Endothelial cell of umbilical vein (primary cell): ENCODE results near the gene ALDH3B2. TPM values are rescaled to one million over a fixed set of nuclear protein-coding genes. Genes with fewer than 3 reads are reported as not detected.

Experiments
- BruUV-seq: library from RNA; stranded (reverse); fragments of 400-500 nt; replicated peaks from 2 replicates; lab custom pipeline; 2021; lab: Mats Ljungman, UMichigan
- CTCF ChIA-PET: fragments of 300-600, 350-600 bp; sonication (Branson Sonifier 250); formaldehyde crosslinking; loops from one replicate; lab custom pipeline; 2021; ENCODE audit warnings: antibody characterized with exemption, inconsistent platforms; lab: Charles Lee
- POLR2A ChIA-PET: fragments of 300-600, 350-600 bp; sonication (Branson Sonifier 250); formaldehyde crosslinking; loops from one replicate; lab custom pipeline; 2021; ENCODE audit warnings: antibody characterized with exemption, inconsistent platforms; lab: Charles Lee
- DNase-seq: peaks from one replicate; pipeline ENCODE4 v3.0.0-alpha.2; 2011; ENCODE audit warnings: low read depth, low spot score
- FAIRE-seq: peaks from 2 replicates; lab custom pipeline; 2011; peaks lifted over from hg19 to GRCh38; lab: Jason Lieb, UNC
- H2AFZ ChIP-seq: 2 replicates; pipeline ENCODE4 v1.6.0; 2012; ENCODE audit warnings: low read depth, low read length, control low read depth, inconsistent platforms
- H3K27ac ChIP-seq: 2 replicates; pipeline ENCODE4 v1.5.1; 2011; ENCODE audit warnings: low read depth, mild to moderate bottlenecking, control low read depth, low read length, moderate library complexity; ENCODE audit not compliant: insufficient read depth
- H3K27me3 ChIP-seq, 2 experiments: 2 replicates each; pipeline versions ENCODE4 v1.6.0 to v1.6.1; 2011; ENCODE audit warnings: low read length in 2 of 2, mixed read lengths in 1 of 2; ENCODE audit not compliant: control insufficient read depth in 2 of 2, insufficient read depth in 2 of 2
- H3K36me3 ChIP-seq, 2 experiments: 2 replicates in 1 of 2; 3 replicates in 1 of 2; pipeline ENCODE4 v1.5.1; 2011; ENCODE audit warnings: low read length in 2 of 2, mild to moderate bottlenecking in 1 of 2, moderate library complexity in 1 of 2; ENCODE audit not compliant: control insufficient read depth in 2 of 2, insufficient read depth in 2 of 2; ENCODE audit errors: extremely low read depth in 1 of 2
- H3K4me1 ChIP-seq: 3 replicates; pipeline ENCODE4 v1.5.1; 2011; ENCODE audit warnings: mild to moderate bottlenecking, low read length; ENCODE audit not compliant: control insufficient read depth, insufficient read depth; ENCODE audit errors: extremely low read depth
- H3K4me2 ChIP-seq: 2 replicates; pipeline ENCODE4 v1.6.1; 2011; ENCODE audit warnings: low read length, control low read depth, mixed read lengths; ENCODE audit not compliant: insufficient read depth
- H3K4me3 ChIP-seq, 3 experiments: fragments of 200-600 bp in 1 of 3; sonication (generic), shearing (Covaris generic) in 1 of 3; replicated peaks in 1 of 3; 2 replicates each; pipeline ENCODE4 v1.5.1; 2011 to 2016; ENCODE audit warnings: control low read depth in 3 of 3, low read length in 3 of 3, mild to moderate bottlenecking in 2 of 3, inconsistent platforms in 1 of 3, low read depth in 1 of 3, moderate library complexity in 1 of 3; ENCODE audit not compliant: insufficient read depth in 1 of 3
- H3K79me2 ChIP-seq: 2 replicates; pipeline ENCODE4 v1.6.0; 2012; ENCODE audit warnings: low read length, inconsistent platforms; ENCODE audit not compliant: control insufficient read depth, insufficient read depth
- H3K9ac ChIP-seq: replicated peaks from 2 replicates; pipeline ENCODE3; 2011; ENCODE audit warnings: low read length, control low read depth; ENCODE audit not compliant: insufficient read depth; ENCODE audit errors: extremely low read depth
- H3K9me1 ChIP-seq: replicated peaks from 3 replicates; pipeline ENCODE4 v1.6.0; 2011; ENCODE audit warnings: mild to moderate bottlenecking, low read length; ENCODE audit not compliant: control insufficient read depth, insufficient read depth; ENCODE audit errors: extremely low read depth
- H3K9me3 ChIP-seq: replicated peaks from 2 replicates; pipeline ENCODE4 v1.5.1; 2012; ENCODE audit warnings: low read length, inconsistent platforms; ENCODE audit not compliant: control insufficient read depth, insufficient read depth
- H4K20me1 ChIP-seq: replicated peaks from 2 replicates; pipeline ENCODE3; 2011; ENCODE audit warnings: mild to moderate bottlenecking, low read length; ENCODE audit not compliant: control insufficient read depth, insufficient read depth; ENCODE audit errors: extremely low read depth
- EZH2 ChIP-seq: IDR thresholded peaks from 2 replicates; pipeline ENCODE4 v1.6.1; 2012; ENCODE audit warnings: borderline replicate concordance, low read depth, mild to moderate bottlenecking, moderate library complexity, low read length, inconsistent platforms; ENCODE audit not compliant: severe bottlenecking
- FOS ChIP-seq: IDR thresholded peaks from 2 replicates; pipeline ENCODE4 v1.6.1; 2011; ENCODE audit warnings: mild to moderate bottlenecking, low read length, moderate library complexity, borderline replicate concordance; ENCODE audit not compliant: insufficient read depth
- GATA2 ChIP-seq: IDR thresholded peaks from 2 replicates; pipeline ENCODE4 v1.7.0; 2011; ENCODE audit warnings: low read depth, mild to moderate bottlenecking, moderate library complexity, mixed read lengths, low read length; ENCODE audit not compliant: insufficient read length, insufficient read depth
- JUN ChIP-seq: IDR thresholded peaks from 2 replicates; pipeline ENCODE4 v1.6.1; 2011; ENCODE audit warnings: borderline replicate concordance, low read depth; ENCODE audit not compliant: insufficient read length, insufficient read depth
- MYC ChIP-seq: IDR thresholded peaks from one replicate; pipeline ENCODE4 v1.6.1; 2011; ENCODE audit warnings: mild to moderate bottlenecking, low read depth, low read length
- POLR2A ChIP-seq: IDR thresholded peaks from 2 replicates; pipeline ENCODE4 v1.6.1; 2012; ENCODE audit warnings: low read depth, mild to moderate bottlenecking, control low read depth, low read length
- POLR2AphosphoS5 ChIP-seq: IDR thresholded peaks from 2 replicates; pipeline ENCODE4 v1.6.1; 2012; ENCODE audit warnings: low read depth, mild to moderate bottlenecking, control low read depth, low read length, moderate library complexity; ENCODE audit not compliant: insufficient read depth
- dilution Hi-C: fragments of 300-500 bp; cut with MboI; formaldehyde crosslinking; loops from one replicate; pipeline ENCODE4 v1.15.0; 2019; ENCODE audit warnings: low sequenced_read_pairs; ENCODE audit not compliant: extremely low pct_ligation_motif_present
- intact Hi-C: fragments of 100-400 bp; cut with micrococcal nuclease; formaldehyde crosslinking; loops from one replicate; pipeline ENCODE4 v1.10.0; 2022
- polyA plus RNA-seq, 4 experiments: library from polyadenylated mRNA; depleted of rRNA in 3 of 4; stranded (reverse) in 3 of 4; unstranded in 1 of 4; fragments of >200 nt; gene quantifications; 2 replicates each; pipeline versions ENCODE4 v1.2.1 to v1.2.3, GENCODE V29; 2011 to 2012; ENCODE audit warnings: missing spikeins in 1 of 4
- total RNA-seq: library from RNA; stranded (reverse); gene quantifications from 2 replicates; pipeline ENCODE4 v1.2.3, GENCODE V29; 2021
- TF ChIP-seq, protein P1 (sequence below), 2 donors: IDR thresholded peaks; 1 replicate in 1 of 2; 2 replicates in 1 of 2; pipeline ENCODE4 v1.5.1; 2011; ENCODE audit warnings: low read length in 2 of 2, mild to moderate bottlenecking in 2 of 2, moderate library complexity in 2 of 2, control low read depth in 1 of 2, inconsistent platforms in 1 of 2, low read depth in 1 of 2; ENCODE audit not compliant: insufficient read depth in 1 of 2; ENCODE audit errors: extremely low read depth in 1 of 2
- TF ChIP-seq, protein P2 (sequence below): IDR thresholded peaks from 2 replicates; pipeline ENCODE4 v1.6.1; 2011; ENCODE audit not compliant: insufficient read depth, insufficient read length

ALDH3B2 gene
- total and polyA plus RNA-seq, 2 donors (not counting 3 experiments of a cell fraction or from before 2014, with no cell fraction given): not detected

DNA sequence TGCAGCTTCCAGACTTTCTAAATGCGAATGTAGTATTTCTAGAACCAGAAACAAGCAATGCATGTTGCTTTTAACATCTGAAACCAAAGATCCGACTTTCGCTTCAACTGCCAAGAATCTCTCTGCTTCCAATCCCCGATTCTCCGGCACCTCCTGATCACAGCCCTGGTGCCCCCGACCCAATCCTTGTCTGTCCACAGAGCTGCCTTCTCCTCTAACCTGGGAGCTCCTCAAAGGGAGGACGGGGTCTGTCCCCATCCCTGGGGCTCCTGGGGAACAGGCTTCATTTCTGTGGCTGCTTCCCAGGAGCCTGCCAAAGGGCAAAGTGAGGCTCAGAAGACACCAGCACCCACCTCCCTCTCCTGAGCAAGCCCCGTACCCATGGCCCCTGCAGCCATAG, 521 bp downstream of the ALDH3B2 start:
- H3K4me3 ChIP-seq: no peak overlapping the region
- ChIA-PET CTCF (interaction anchor here (2.1 kb wide), 1 partner anchor 15 kb away, joined by 9 read pairs; no protein-coding TSS in a partner anchor), POLR2A (no interaction called here)
- no peak for DNase-seq
- peaks cover 0 to 3% of the 10 kb centered on the region in 2 experiments for H3K27me3 ChIP-seq
- no TSS peak for BruUV-seq
- dilution Hi-C loops: no loop called here
- no peaks in the 10 kb centered on the region for H3K9me3 ChIP-seq
- no peak overlapping the region for H2AFZ ChIP-seq
- no peaks in the 10 kb centered on the region for H4K20me1 ChIP-seq
- no peak overlapping the region for H3K27ac ChIP-seq
- TF ChIP-seq GATA2: no peak
- TF ChIP-seq, protein P1, sequence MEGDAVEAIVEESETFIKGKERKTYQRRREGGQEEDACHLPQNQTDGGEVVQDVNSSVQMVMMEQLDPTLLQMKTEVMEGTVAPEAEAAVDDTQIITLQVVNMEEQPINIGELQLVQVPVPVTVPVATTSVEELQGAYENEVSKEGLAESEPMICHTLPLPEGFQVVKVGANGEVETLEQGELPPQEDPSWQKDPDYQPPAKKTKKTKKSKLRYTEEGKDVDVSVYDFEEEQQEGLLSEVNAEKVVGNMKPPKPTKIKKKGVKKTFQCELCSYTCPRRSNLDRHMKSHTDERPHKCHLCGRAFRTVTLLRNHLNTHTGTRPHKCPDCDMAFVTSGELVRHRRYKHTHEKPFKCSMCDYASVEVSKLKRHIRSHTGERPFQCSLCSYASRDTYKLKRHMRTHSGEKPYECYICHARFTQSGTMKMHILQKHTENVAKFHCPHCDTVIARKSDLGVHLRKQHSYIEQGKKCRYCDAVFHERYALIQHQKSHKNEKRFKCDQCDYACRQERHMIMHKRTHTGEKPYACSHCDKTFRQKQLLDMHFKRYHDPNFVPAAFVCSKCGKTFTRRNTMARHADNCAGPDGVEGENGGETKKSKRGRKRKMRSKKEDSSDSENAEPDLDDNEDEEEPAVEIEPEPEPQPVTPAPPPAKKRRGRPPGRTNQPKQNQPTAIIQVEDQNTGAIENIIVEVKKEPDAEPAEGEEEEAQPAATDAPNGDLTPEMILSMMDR (IDR thresholded peaks at IDR 0.05; ENCODE audit: extremely low read depth in 1 of 2, insufficient read depth in 1 of 2, low read depth in 1 of 2, low read length in 2 of 2): no peak
- TF ChIP-seq, protein P2, sequence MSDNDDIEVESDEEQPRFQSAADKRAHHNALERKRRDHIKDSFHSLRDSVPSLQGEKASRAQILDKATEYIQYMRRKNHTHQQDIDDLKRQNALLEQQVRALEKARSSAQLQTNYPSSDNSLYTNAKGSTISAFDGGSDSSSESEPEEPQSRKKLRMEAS: no peak
- TF ChIP-seq POLR2A: no peak
- TF ChIP-seq EZH2: no peak
- no peak for TF ChIP-seq POLR2AphosphoS5
- no peak for TF ChIP-seq FOS
- no peak for TF ChIP-seq MYC
- TF ChIP-seq JUN: no peak
- H3K36me3 ChIP-seq: no peaks in the 10 kb centered on the region
- no peaks in the 10 kb centered on the region for H3K79me2 ChIP-seq
- H3K9me1 ChIP-seq: no peaks in the 10 kb centered on the region
- intact Hi-C loops: no loop called here
- FAIRE-seq: no peak
- no peak overlapping the region for H3K4me2 ChIP-seq
- no peak overlapping the region for H3K9ac ChIP-seq
- no peaks in the 10 kb centered on the region for H3K4me1 ChIP-seq
